ENCODE measurements around the gene CASQ1. TPM values are rescaled to one million over a fixed set of nuclear protein-coding genes. Genes with fewer than 3 reads are reported as not detected.

The CASQ1 gene
- polyA plus RNA-seq, 1 donor from 2014 or later = not detected

GRCh38 chr1:160208557-160209320 lies 18.4 kb downstream of the CASQ1 start:
- no peaks in the 10 kb centered on the region for H4K20me1 ChIP-seq (ENCODE audit: insufficient read depth)
- TF ChIP-seq POLR2AphosphoS5 (IDR thresholded peaks at IDR 0.05) = no peak
- no peak for TF ChIP-seq CTCF (IDR thresholded peaks at IDR 0.05; ENCODE audit: poor library complexity, severe bottlenecking)
- TF ChIP-seq REST (IDR thresholded peaks at IDR 0.05; ENCODE audit: borderline replicate concordance) = no peak
- no peak for TF ChIP-seq MXI1 (conservative IDR thresholded peaks at IDR 0.05; ENCODE audit: poor library complexity, severe bottlenecking)
- no peak for TF ChIP-seq RAD21 (conservative IDR thresholded peaks at IDR 0.05)
- TF ChIP-seq EP300 (conservative IDR thresholded peaks at IDR 0.05; ENCODE audit: poor library complexity, severe bottlenecking) = no peak
- TF ChIP-seq SMC3 (conservative IDR thresholded peaks at IDR 0.05; ENCODE audit: poor library complexity) = no peak
- TF ChIP-seq EZH2 (IDR thresholded peaks at IDR 0.05; ENCODE audit: borderline replicate concordance, insufficient read depth, low read length, poor library complexity, severe bottlenecking) = no peak
- TF ChIP-seq TAF1 (IDR thresholded peaks at IDR 0.05; ENCODE audit: low read depth) = no peak
- H3K4me2 ChIP-seq (ENCODE audit: low read length) = peak overlapping the region; percentile 4
- H3K27ac ChIP-seq (ENCODE audit: low read length) = peak overlapping the region; percentile 87
- no peak overlapping the region for H2AFZ ChIP-seq (ENCODE audit: low read depth, low read length)
- no peaks in the 10 kb centered on the region for H3K9me2 ChIP-seq (ENCODE audit: insufficient read depth, low read length)
- H3K36me3 ChIP-seq (ENCODE audit: insufficient read depth, low read length) = peaks cover 15% of the 10 kb centered on the region
- no peaks in the 10 kb centered on the region for H3K9me3 ChIP-seq (ENCODE audit: low read length)
- H3K27me3 ChIP-seq (ENCODE audit: insufficient read depth, low read depth, low read length) = no peaks in the 10 kb centered on the region
- peaks cover 5% of the 10 kb centered on the region for H3F3A ChIP-seq (ENCODE audit: insufficient read depth, low read length, poor library complexity, severe bottlenecking)
- H3K79me2 ChIP-seq (replicated peaks; ENCODE audit: insufficient read depth, low read length) = peaks cover 29% of the 10 kb centered on the region
- H3K9ac ChIP-seq (ENCODE audit: low read length) = peak overlapping the region; percentile 51
- H3K4me3 ChIP-seq (ENCODE audit: low read length) = peak overlapping the region; percentile 56

DNA sequence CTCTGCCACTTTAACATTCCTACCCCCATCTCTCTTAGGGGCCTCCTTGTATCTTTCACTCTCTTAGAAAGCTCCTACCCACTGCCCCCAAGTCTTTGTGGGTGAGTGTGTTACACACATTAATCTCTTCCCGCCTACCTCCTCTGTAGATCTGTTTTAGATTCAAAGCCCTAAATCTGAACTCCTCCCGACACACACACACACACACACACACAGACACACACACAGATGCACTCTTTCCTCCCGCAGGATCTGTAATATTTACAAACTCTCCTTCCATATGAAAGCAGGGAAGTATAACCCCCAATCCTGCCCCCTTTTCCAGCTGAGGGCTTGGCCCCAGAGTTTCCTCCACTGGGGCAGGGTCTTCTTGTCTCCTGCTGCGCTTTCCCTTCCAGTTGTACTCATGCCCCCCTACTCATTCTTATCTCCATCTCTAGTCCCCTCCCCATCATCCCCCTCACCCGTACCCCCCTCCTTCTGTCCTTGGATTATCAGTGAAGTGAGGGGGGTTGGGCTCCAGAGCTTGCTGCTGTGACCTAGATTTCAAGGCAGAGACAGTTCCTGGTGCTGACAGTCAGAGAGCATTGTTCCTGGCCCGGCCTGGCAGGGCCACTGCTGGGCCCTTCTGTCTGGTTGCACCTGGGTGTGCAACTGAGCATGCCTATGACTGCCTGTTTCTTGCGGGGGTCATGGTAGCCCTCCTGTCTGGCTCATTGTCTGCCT lies 19.1 kb downstream of the CASQ1 start:
- Histone ChIP-seq H3K4me2 (ENCODE audit: low read length) (peak overlapping the region; percentile 4), H3K9ac (ENCODE audit: low read length) (peak overlapping the region; percentile 51), H3K27ac (ENCODE audit: low read length) (peak overlapping the region; percentile 87)

More for the DNA sequence above, 19.1 kb downstream of the CASQ1 start:
- TF ChIP-seq RAD21 (conservative IDR thresholded peaks at IDR 0.05) = peak; percentile 10
- TF ChIP-seq TAF1 (IDR thresholded peaks at IDR 0.05; ENCODE audit: low read depth) = no peak
- peak; percentile 30 for TF ChIP-seq POLR2AphosphoS5 (IDR thresholded peaks at IDR 0.05)
- Histone ChIP-seq H3K9me2 (ENCODE audit: insufficient read depth, low read length) (no peaks in the 10 kb centered on the region), H3K9me3 (ENCODE audit: low read length) (no peaks in the 10 kb centered on the region), H3K36me3 (ENCODE audit: insufficient read depth, low read length) (peaks cover 15% of the 10 kb centered on the region), H3K27me3 (ENCODE audit: insufficient read depth, low read depth, low read length) (no peaks in the 10 kb centered on the region), H2AFZ (ENCODE audit: low read depth, low read length) (no peak overlapping the region), H3K79me2 (replicated peaks; ENCODE audit: insufficient read depth, low read length) (peaks cover 29% of the 10 kb centered on the region), H4K20me1 (ENCODE audit: insufficient read depth) (no peaks in the 10 kb centered on the region), H3K4me3 (ENCODE audit: low read length) (peak overlapping the region; percentile 56), H3F3A (ENCODE audit: insufficient read depth, low read length, poor library complexity, severe bottlenecking) (peaks cover 5% of the 10 kb centered on the region)
